Endothelial cell of umbilical vein (primary cell): ENCODE data around the gene ARMC3. TPM values are rescaled to one million over a fixed set of nuclear protein-coding genes. Genes with fewer than 3 reads are reported as not detected.

ENCODE experiments used
- BruUV-seq: library from RNA; stranded (reverse); fragments of 400-500 nt; replicated peaks from 2 replicates; lab custom pipeline; 2021; lab: Mats Ljungman, UMichigan
- CTCF ChIA-PET: fragments of 300-600, 350-600 bp; sonication (Branson Sonifier 250); formaldehyde crosslinking; loops from one replicate; lab custom pipeline; 2021; ENCODE audit warnings: antibody characterized with exemption, inconsistent platforms; lab: Charles Lee
- POLR2A ChIA-PET: fragments of 300-600, 350-600 bp; sonication (Branson Sonifier 250); formaldehyde crosslinking; loops from one replicate; lab custom pipeline; 2021; ENCODE audit warnings: antibody characterized with exemption, inconsistent platforms; lab: Charles Lee
- DNase-seq: peaks from one replicate; pipeline ENCODE4 v3.0.0-alpha.2; 2011; ENCODE audit warnings: low read depth, low spot score
- FAIRE-seq: peaks from 2 replicates; lab custom pipeline; 2011; peaks lifted over from hg19 to GRCh38; lab: Jason Lieb, UNC
- H2AFZ ChIP-seq: 2 replicates; pipeline ENCODE4 v1.6.0; 2012; ENCODE audit warnings: low read depth, low read length, control low read depth, inconsistent platforms
- H3K27ac ChIP-seq: 2 replicates; pipeline ENCODE4 v1.5.1; 2011; ENCODE audit warnings: low read depth, mild to moderate bottlenecking, control low read depth, low read length, moderate library complexity; ENCODE audit not compliant: insufficient read depth
- H3K27me3 ChIP-seq, 2 experiments: 2 replicates each; pipeline versions ENCODE4 v1.6.0 to v1.6.1; 2011; ENCODE audit warnings: low read length in 2 of 2, mixed read lengths in 1 of 2; ENCODE audit not compliant: control insufficient read depth in 2 of 2, insufficient read depth in 2 of 2
- H3K36me3 ChIP-seq, 2 experiments: 2 replicates in 1 of 2; 3 replicates in 1 of 2; pipeline ENCODE4 v1.5.1; 2011; ENCODE audit warnings: low read length in 2 of 2, mild to moderate bottlenecking in 1 of 2, moderate library complexity in 1 of 2; ENCODE audit not compliant: control insufficient read depth in 2 of 2, insufficient read depth in 2 of 2; ENCODE audit errors: extremely low read depth in 1 of 2
- H3K4me1 ChIP-seq: 3 replicates; pipeline ENCODE4 v1.5.1; 2011; ENCODE audit warnings: mild to moderate bottlenecking, low read length; ENCODE audit not compliant: control insufficient read depth, insufficient read depth; ENCODE audit errors: extremely low read depth
- H3K4me2 ChIP-seq: 2 replicates; pipeline ENCODE4 v1.6.1; 2011; ENCODE audit warnings: low read length, control low read depth, mixed read lengths; ENCODE audit not compliant: insufficient read depth
- H3K4me3 ChIP-seq, 3 experiments: fragments of 200-600 bp in 1 of 3; sonication (generic), shearing (Covaris generic) in 1 of 3; replicated peaks in 1 of 3; 2 replicates each; pipeline ENCODE4 v1.5.1; 2011 to 2016; ENCODE audit warnings: control low read depth in 3 of 3, low read length in 3 of 3, mild to moderate bottlenecking in 2 of 3, inconsistent platforms in 1 of 3, low read depth in 1 of 3, moderate library complexity in 1 of 3; ENCODE audit not compliant: insufficient read depth in 1 of 3
- H3K79me2 ChIP-seq: 2 replicates; pipeline ENCODE4 v1.6.0; 2012; ENCODE audit warnings: low read length, inconsistent platforms; ENCODE audit not compliant: control insufficient read depth, insufficient read depth
- H3K9ac ChIP-seq: replicated peaks from 2 replicates; pipeline ENCODE3; 2011; ENCODE audit warnings: low read length, control low read depth; ENCODE audit not compliant: insufficient read depth; ENCODE audit errors: extremely low read depth
- H3K9me1 ChIP-seq: replicated peaks from 3 replicates; pipeline ENCODE4 v1.6.0; 2011; ENCODE audit warnings: mild to moderate bottlenecking, low read length; ENCODE audit not compliant: control insufficient read depth, insufficient read depth; ENCODE audit errors: extremely low read depth
- H3K9me3 ChIP-seq: replicated peaks from 2 replicates; pipeline ENCODE4 v1.5.1; 2012; ENCODE audit warnings: low read length, inconsistent platforms; ENCODE audit not compliant: control insufficient read depth, insufficient read depth
- H4K20me1 ChIP-seq: replicated peaks from 2 replicates; pipeline ENCODE3; 2011; ENCODE audit warnings: mild to moderate bottlenecking, low read length; ENCODE audit not compliant: control insufficient read depth, insufficient read depth; ENCODE audit errors: extremely low read depth
- CTCF ChIP-seq, 2 donors: IDR thresholded peaks; 1 replicate in 1 of 2; 2 replicates in 1 of 2; pipeline ENCODE4 v1.5.1; 2011; ENCODE audit warnings: low read length in 2 of 2, mild to moderate bottlenecking in 2 of 2, moderate library complexity in 2 of 2, control low read depth in 1 of 2, inconsistent platforms in 1 of 2, low read depth in 1 of 2; ENCODE audit not compliant: insufficient read depth in 1 of 2; ENCODE audit errors: extremely low read depth in 1 of 2
- EZH2 ChIP-seq: IDR thresholded peaks from 2 replicates; pipeline ENCODE4 v1.6.1; 2012; ENCODE audit warnings: borderline replicate concordance, low read depth, mild to moderate bottlenecking, moderate library complexity, low read length, inconsistent platforms; ENCODE audit not compliant: severe bottlenecking
- FOS ChIP-seq: IDR thresholded peaks from 2 replicates; pipeline ENCODE4 v1.6.1; 2011; ENCODE audit warnings: mild to moderate bottlenecking, low read length, moderate library complexity, borderline replicate concordance; ENCODE audit not compliant: insufficient read depth
- GATA2 ChIP-seq: IDR thresholded peaks from 2 replicates; pipeline ENCODE4 v1.7.0; 2011; ENCODE audit warnings: low read depth, mild to moderate bottlenecking, moderate library complexity, mixed read lengths, low read length; ENCODE audit not compliant: insufficient read length, insufficient read depth
- JUN ChIP-seq: IDR thresholded peaks from 2 replicates; pipeline ENCODE4 v1.6.1; 2011; ENCODE audit warnings: borderline replicate concordance, low read depth; ENCODE audit not compliant: insufficient read length, insufficient read depth
- MAX ChIP-seq: IDR thresholded peaks from 2 replicates; pipeline ENCODE4 v1.6.1; 2011; ENCODE audit not compliant: insufficient read depth, insufficient read length
- MYC ChIP-seq: IDR thresholded peaks from one replicate; pipeline ENCODE4 v1.6.1; 2011; ENCODE audit warnings: mild to moderate bottlenecking, low read depth, low read length
- POLR2A ChIP-seq: IDR thresholded peaks from 2 replicates; pipeline ENCODE4 v1.6.1; 2012; ENCODE audit warnings: low read depth, mild to moderate bottlenecking, control low read depth, low read length
- POLR2AphosphoS5 ChIP-seq: IDR thresholded peaks from 2 replicates; pipeline ENCODE4 v1.6.1; 2012; ENCODE audit warnings: low read depth, mild to moderate bottlenecking, control low read depth, low read length, moderate library complexity; ENCODE audit not compliant: insufficient read depth
- dilution Hi-C: fragments of 300-500 bp; cut with MboI; formaldehyde crosslinking; loops from one replicate; pipeline ENCODE4 v1.15.0; 2019; ENCODE audit warnings: low sequenced_read_pairs; ENCODE audit not compliant: extremely low pct_ligation_motif_present
- intact Hi-C: fragments of 100-400 bp; cut with micrococcal nuclease; formaldehyde crosslinking; loops from one replicate; pipeline ENCODE4 v1.10.0; 2022
- polyA plus RNA-seq, 4 experiments: library from polyadenylated mRNA; depleted of rRNA in 3 of 4; stranded (reverse) in 3 of 4; unstranded in 1 of 4; fragments of >200 nt; gene quantifications; 2 replicates each; pipeline versions ENCODE4 v1.2.1 to v1.2.3, GENCODE V29; 2011 to 2012; ENCODE audit warnings: missing spikeins in 1 of 4
- total RNA-seq: library from RNA; stranded (reverse); gene quantifications from 2 replicates; pipeline ENCODE4 v1.2.3, GENCODE V29; 2021

The ARMC3 gene
- total and polyA plus RNA-seq, 2 donors (not counting 3 experiments of a cell fraction or from before 2014, with no cell fraction given): not detected

GRCh38 chr10:23080262-23080661 is 152.4 kb downstream of the ARMC3 start:
- no peak overlapping the region for H3K27ac ChIP-seq
- no peak overlapping the region for H3K4me3 ChIP-seq
- POLR2A ChIA-PET: no interaction called here
- H4K20me1 ChIP-seq: no peaks in the 10 kb centered on the region
- no peaks in the 10 kb centered on the region for H3K36me3 ChIP-seq
- dilution Hi-C loops (no loop called here), intact Hi-C loops (no loop called here)
- no peaks in the 10 kb centered on the region for H3K4me1 ChIP-seq
- no peak for TF ChIP-seq FOS
- TF ChIP-seq CTCF (IDR thresholded peaks at IDR 0.05; ENCODE audit: extremely low read depth in 1 of 2, insufficient read depth in 1 of 2, low read depth in 1 of 2, low read length in 2 of 2): no peak
- no peak for TF ChIP-seq GATA2
- TF ChIP-seq EZH2: no peak
- TF ChIP-seq MYC: no peak
- TF ChIP-seq MAX: no peak
- TF ChIP-seq JUN: no peak
- no peak for TF ChIP-seq POLR2A
- no peak for TF ChIP-seq POLR2AphosphoS5
- CTCF ChIA-PET: interaction anchor here (0.6 to 1.7 kb wide), 6 partner anchors 11 to 1086 kb away, joined by 3 to 8 read pairs (median 4); partner anchors contain the start of gene MSRB2
- H3K9me1 ChIP-seq: no peaks in the 10 kb centered on the region
- H3K27me3 ChIP-seq: peaks cover 13 to 34% of the 10 kb centered on the region in 2 experiments
- FAIRE-seq (no peak), DNase-seq (no peak)
- no peak overlapping the region for H3K4me2 ChIP-seq
- no peak overlapping the region for H2AFZ ChIP-seq
- BruUV-seq: no TSS peak
- no peak overlapping the region for H3K9ac ChIP-seq
- no peaks in the 10 kb centered on the region for H3K9me3 ChIP-seq
- H3K79me2 ChIP-seq: no peaks in the 10 kb centered on the region
